ENCODE results near the gene GLRX3.
A peak's percentile ranks its signal among the peaks of the same experiment; 100 is the strongest.
"Not testable (repeated sequence)": the region's sequence is repeated elsewhere in the genome, so short reads cannot be mapped to it uniquely, and the experiment has no call there.

Gene GLRX3

GRCh38 chr10:130136226-130137089 lies at the start of gene GLRX3:
GLRX3 (plus strand) TSS chr10:130136391; CDS start chr10:130136421, 30 bp downstream.
- peak; percentile 43 for DNase-seq

- not testable (repeated sequence) for DNase-seq
Measured at GRCh38 chr10:130090565-130090964, 45.6 kb upstream of the GLRX3 start.

GRCh38 chr10:130099344-130099743 lies 36.8 kb upstream of the GLRX3 start:
- no peak for DNase-seq

- DNase-seq: no peak
Measured at GRCh38 chr10:130105724-130106123, 30.5 kb upstream of the GLRX3 start.

GRCh38 chr10:130108146-130108545 lies 28.0 kb upstream of the GLRX3 start:
- DNase-seq: not testable (repeated sequence)

- no peak for DNase-seq
Measured at GRCh38 chr10:130108934-130109604, 27.1 kb upstream of the GLRX3 start.

- peak; percentile 47 for DNase-seq
Measured at GRCh38 chr10:130109796-130110245, 26.4 kb upstream of the GLRX3 start.

- peak; percentile 91 for DNase-seq
Measured at GRCh38 chr10:130110246-130111112, 25.7 kb upstream of the GLRX3 start, which contains the start of gene C10orf143. C10orf143 (minus strand) TSS chr10:130110830; CDS start chr10:130110772, 58 bp downstream.

GRCh38 chr10:130111113-130111851 lies 24.9 kb upstream of the GLRX3 start:
- DNase-seq: peak; percentile 91

- no peak for DNase-seq
Measured at GRCh38 chr10:130111852-130112180, 24.4 kb upstream of the GLRX3 start.

GRCh38 chr10:130112821-130113220 lies 23.4 kb upstream of the GLRX3 start:
- no peak for DNase-seq

- not testable (repeated sequence) for DNase-seq
Measured at GRCh38 chr10:130116942-130117341, 19.2 kb upstream of the GLRX3 start.

GRCh38 chr10:130117535-130117934 lies 18.7 kb upstream of the GLRX3 start:
- not testable (repeated sequence) for DNase-seq

- no peak for DNase-seq
Measured at GRCh38 chr10:130121486-130122079, 14.6 kb upstream of the GLRX3 start.

- DNase-seq: peak; percentile 24
Measured at GRCh38 chr10:130127364-130128061, 8.7 kb upstream of the GLRX3 start.

GRCh38 chr10:130128062-130128781 lies 8.0 kb upstream of the GLRX3 start:
- DNase-seq: no peak

- no peak for DNase-seq
Measured at GRCh38 chr10:130128922-130129321, 7.3 kb upstream of the GLRX3 start.

- DNase-seq: no peak
Measured at GRCh38 chr10:130135676-130136225, 440 bp upstream of the GLRX3 start.

GRCh38 chr10:130137090-130137448 lies 878 bp downstream of the GLRX3 start:
- no peak for DNase-seq
